OCI-LY1 (cell line): ENCODE data around the gene RC3H1.
"Not testable (repeated sequence)": the region's sequence is repeated elsewhere in the genome, so short reads cannot be mapped to it uniquely, and the experiment has no call there.

Experiments
- H2AFZ ChIP-seq: fragments of 200-600 bp; sonication (generic), shearing (Covaris generic); 2 replicates; pipeline ENCODE4 v1.6.0; 2014; ENCODE audit warnings: antibody characterized with exemption, mild to moderate bottlenecking, low read length
- H3F3A ChIP-seq: fragments of 200-600 bp; sonication (generic), shearing (Covaris generic); 2 replicates; pipeline ENCODE4 v1.6.0; 2014; ENCODE audit warnings: mild to moderate bottlenecking, antibody characterized with exemption, low read length, moderate library complexity; ENCODE audit not compliant: insufficient read depth
- H3K27ac ChIP-seq: fragments of 200-600 bp; sonication (generic); 2 replicates; pipeline ENCODE4 v1.5.1; 2014; ENCODE audit warnings: low read length, mixed run types, mild to moderate bottlenecking, low read depth; ENCODE audit not compliant: poor library complexity, severe bottlenecking
- H3K27me3 ChIP-seq: fragments of 200-600 bp; sonication (generic); 2 replicates; pipeline ENCODE4 v1.6.0; 2014; ENCODE audit warnings: antibody characterized with exemption, mild to moderate bottlenecking, low read length, moderate library complexity; ENCODE audit not compliant: insufficient read depth
- H3K36me3 ChIP-seq: fragments of 200-600 bp; sonication (generic); 2 replicates; pipeline ENCODE4 v1.6.1; 2014; ENCODE audit warnings: mild to moderate bottlenecking, antibody characterized with exemption, low read length, moderate library complexity, mixed read lengths; ENCODE audit not compliant: insufficient read depth
- H3K4me1 ChIP-seq: fragments of 200-600 bp; sonication (generic); 2 replicates; pipeline ENCODE4 v1.5.1; 2014; ENCODE audit warnings: mild to moderate bottlenecking, low read length, moderate library complexity; ENCODE audit not compliant: insufficient read depth, severe bottlenecking
- H3K4me2 ChIP-seq: fragments of 200-600 bp; sonication (generic), shearing (Covaris generic); 2 replicates; pipeline ENCODE4 v1.6.1; 2014; ENCODE audit warnings: low read length
- H3K4me3 ChIP-seq: fragments of 200-600 bp; sonication (generic); 2 replicates; pipeline ENCODE4 v1.5.1; 2014; ENCODE audit warnings: low read length, low read depth, mild to moderate bottlenecking, mixed read lengths; ENCODE audit not compliant: poor library complexity, severe bottlenecking
- H3K79me2 ChIP-seq: fragments of 200-600 bp; shearing (Covaris generic); 2 replicates; pipeline ENCODE4 v1.6.1; 2016; ENCODE audit warnings: mixed run types, low read length, mixed read lengths; ENCODE audit not compliant: insufficient read depth
- H3K9ac ChIP-seq: fragments of 200-600 bp; sonication (generic), shearing (Covaris generic); 2 replicates; pipeline ENCODE4 v1.6.1; 2014; ENCODE audit warnings: mild to moderate bottlenecking, low read length, mixed read lengths
- H3K9me2 ChIP-seq: fragments of 200-600 bp; sonication (generic), shearing (Covaris generic); 2 replicates; pipeline ENCODE4 v1.6.1; 2014; ENCODE audit warnings: low read depth, mild to moderate bottlenecking, low read length, mixed read lengths
- H3K9me3 ChIP-seq: fragments of 200-600 bp; shearing (Covaris generic); 2 replicates; pipeline ENCODE4 v1.6.1; 2014; ENCODE audit warnings: low read length, mixed read lengths
- H4K20me1 ChIP-seq: fragments of 200-600 bp; sonication (generic), shearing (Covaris generic); 2 replicates; pipeline ENCODE4 v1.6.0; 2016; ENCODE audit warnings: mild to moderate bottlenecking, low read length; ENCODE audit not compliant: insufficient read depth
- CTCF ChIP-seq: fragments of 200-600 bp; sonication (generic), shearing (Covaris generic); IDR thresholded peaks from 2 replicates; pipeline ENCODE4 v1.5.1; 2017; ENCODE audit warnings: mild to moderate bottlenecking, antibody characterized with exemption, low read length, moderate library complexity, mixed read lengths
- EZH2 ChIP-seq: fragments of 200-600 bp; sonication (generic), shearing (Covaris generic); IDR thresholded peaks from 2 replicates; pipeline ENCODE4 v1.8.0; 2017; ENCODE audit warnings: borderline replicate concordance, mixed run types, mild to moderate bottlenecking, antibody characterized with exemption, low read length, moderate library complexity, mixed read lengths

Gene RC3H1

GRCh38 chr1:174049514-174049913 lies 27.4 kb upstream of the RC3H1 start:
- Histone ChIP-seq H3K9ac (no peak overlapping the region), H3K4me1 (no peaks in the 10 kb centered on the region), H3K9me2 (no peaks in the 10 kb centered on the region), H2AFZ (no peak overlapping the region), H3K27me3 (no peaks in the 10 kb centered on the region), H3K36me3 (no peaks in the 10 kb centered on the region), H3K4me2 (no peak overlapping the region), H3K9me3 (no peaks in the 10 kb centered on the region), H4K20me1 (no peaks in the 10 kb centered on the region), H3K4me3 (no peak overlapping the region), H3K79me2 (no peaks in the 10 kb centered on the region), H3F3A (no peaks in the 10 kb centered on the region), H3K27ac (no peak overlapping the region)
- no peak for TF ChIP-seq CTCF
- no peak for TF ChIP-seq EZH2

- H2AFZ ChIP-seq: no peak overlapping the region
- TF ChIP-seq EZH2: no peak
- TF ChIP-seq CTCF: no peak
- no peaks in the 10 kb centered on the region for H3F3A ChIP-seq
- no peaks in the 10 kb centered on the region for H3K27me3 ChIP-seq
- H3K4me3 ChIP-seq: no peak overlapping the region
- no peak overlapping the region for H3K27ac ChIP-seq
- H4K20me1 ChIP-seq: no peaks in the 10 kb centered on the region
- no peaks in the 10 kb centered on the region for H3K9me2 ChIP-seq
- H3K9me3 ChIP-seq: no peaks in the 10 kb centered on the region
- H3K36me3 ChIP-seq: no peaks in the 10 kb centered on the region
- no peak overlapping the region for H3K9ac ChIP-seq
- H3K4me1 ChIP-seq: no peaks in the 10 kb centered on the region
- no peak overlapping the region for H3K4me2 ChIP-seq
- no peaks in the 10 kb centered on the region for H3K79me2 ChIP-seq
Measured at GRCh38 chr1:174044418-174045222, 22.5 kb upstream of the RC3H1 start.

- H3K36me3 ChIP-seq, H4K20me1 ChIP-seq, H3K9me2 ChIP-seq, H3K4me2 ChIP-seq, H3K9me3 ChIP-seq, H3K27me3 ChIP-seq, H3K27ac ChIP-seq, H3K4me1 ChIP-seq, H3K4me3 ChIP-seq, H3F3A ChIP-seq, H3K9ac ChIP-seq, H3K79me2 ChIP-seq, H2AFZ ChIP-seq: not testable (repeated sequence)
Measured at GRCh38 chr1:174042509-174042908, 20.4 kb upstream of the RC3H1 start.

- no peaks in the 10 kb centered on the region for H3K79me2 ChIP-seq
- no peak overlapping the region for H3K27ac ChIP-seq
- H3K4me2 ChIP-seq: no peak overlapping the region
- no peaks in the 10 kb centered on the region for H4K20me1 ChIP-seq
- H3F3A ChIP-seq: no peaks in the 10 kb centered on the region
- no peaks in the 10 kb centered on the region for H3K9me2 ChIP-seq
- no peaks in the 10 kb centered on the region for H3K27me3 ChIP-seq
- no peak overlapping the region for H3K4me3 ChIP-seq
- H2AFZ ChIP-seq: no peak overlapping the region
- H3K36me3 ChIP-seq: no peaks in the 10 kb centered on the region
- no peak overlapping the region for H3K9ac ChIP-seq
- H3K4me1 ChIP-seq: no peaks in the 10 kb centered on the region
- no peaks in the 10 kb centered on the region for H3K9me3 ChIP-seq
- TF ChIP-seq CTCF (no peak), EZH2 (no peak)
Measured at GRCh38 chr1:174041369-174041768, 19.2 kb upstream of the RC3H1 start.
